ENCODE data around the gene FAM170A. TPM values are rescaled to one million over a fixed set of nuclear protein-coding genes. Genes with fewer than 3 reads are reported as not detected.
A peak's percentile ranks its signal among the peaks of the same experiment; 100 is the strongest.

Gene FAM170A
- total RNA-seq, 1 donor from 2014 or later, result 0.24 TPM

- DNase-seq (ENCODE audit: low spot score, unreplicated experiment), result no peak
- no peaks in the 10 kb centered on the region for H3K4me1 Mint-ChIP-seq (ENCODE audit: low read depth)
- H3K36me3 Mint-ChIP-seq (ENCODE audit: insufficient read depth), result no peaks in the 10 kb centered on the region
- no peak overlapping the region for H3K27ac Mint-ChIP-seq
- no peak overlapping the region for H3K4me3 Mint-ChIP-seq (ENCODE audit: low read depth)
- H3K27me3 Mint-ChIP-seq, result no peaks in the 10 kb centered on the region
- no peaks in the 10 kb centered on the region for H3K9me3 Mint-ChIP-seq (ENCODE audit: low read depth)
- TF ChIP-seq, protein P1, sequence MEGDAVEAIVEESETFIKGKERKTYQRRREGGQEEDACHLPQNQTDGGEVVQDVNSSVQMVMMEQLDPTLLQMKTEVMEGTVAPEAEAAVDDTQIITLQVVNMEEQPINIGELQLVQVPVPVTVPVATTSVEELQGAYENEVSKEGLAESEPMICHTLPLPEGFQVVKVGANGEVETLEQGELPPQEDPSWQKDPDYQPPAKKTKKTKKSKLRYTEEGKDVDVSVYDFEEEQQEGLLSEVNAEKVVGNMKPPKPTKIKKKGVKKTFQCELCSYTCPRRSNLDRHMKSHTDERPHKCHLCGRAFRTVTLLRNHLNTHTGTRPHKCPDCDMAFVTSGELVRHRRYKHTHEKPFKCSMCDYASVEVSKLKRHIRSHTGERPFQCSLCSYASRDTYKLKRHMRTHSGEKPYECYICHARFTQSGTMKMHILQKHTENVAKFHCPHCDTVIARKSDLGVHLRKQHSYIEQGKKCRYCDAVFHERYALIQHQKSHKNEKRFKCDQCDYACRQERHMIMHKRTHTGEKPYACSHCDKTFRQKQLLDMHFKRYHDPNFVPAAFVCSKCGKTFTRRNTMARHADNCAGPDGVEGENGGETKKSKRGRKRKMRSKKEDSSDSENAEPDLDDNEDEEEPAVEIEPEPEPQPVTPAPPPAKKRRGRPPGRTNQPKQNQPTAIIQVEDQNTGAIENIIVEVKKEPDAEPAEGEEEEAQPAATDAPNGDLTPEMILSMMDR (IDR thresholded peaks at IDR 0.05; ENCODE audit: unreplicated experiment), result no peak
Measured at GRCh38 chr5:119651486-119651885, 22.1 kb downstream of the FAM170A start.

- Mint-ChIP-seq H3K36me3 (ENCODE audit: insufficient read depth) (no peaks in the 10 kb centered on the region), H3K4me3 (ENCODE audit: low read depth) (no peak overlapping the region), H3K4me1 (ENCODE audit: low read depth) (no peaks in the 10 kb centered on the region), H3K9me3 (ENCODE audit: low read depth) (no peaks in the 10 kb centered on the region), H3K27me3 (no peaks in the 10 kb centered on the region), H3K27ac (no peak overlapping the region)
- no peak for DNase-seq (ENCODE audit: low spot score, unreplicated experiment)
- TF ChIP-seq, protein P1 (IDR thresholded peaks at IDR 0.05; ENCODE audit: unreplicated experiment), result no peak
Measured at GRCh38 chr5:119655061-119655460, 25.7 kb downstream of the FAM170A start.

GRCh38 chr5:119656023-119656422 is 26.7 kb downstream of the FAM170A start:
- TF ChIP-seq, protein P1 (IDR thresholded peaks at IDR 0.05; ENCODE audit: unreplicated experiment), result no peak

DNA sequence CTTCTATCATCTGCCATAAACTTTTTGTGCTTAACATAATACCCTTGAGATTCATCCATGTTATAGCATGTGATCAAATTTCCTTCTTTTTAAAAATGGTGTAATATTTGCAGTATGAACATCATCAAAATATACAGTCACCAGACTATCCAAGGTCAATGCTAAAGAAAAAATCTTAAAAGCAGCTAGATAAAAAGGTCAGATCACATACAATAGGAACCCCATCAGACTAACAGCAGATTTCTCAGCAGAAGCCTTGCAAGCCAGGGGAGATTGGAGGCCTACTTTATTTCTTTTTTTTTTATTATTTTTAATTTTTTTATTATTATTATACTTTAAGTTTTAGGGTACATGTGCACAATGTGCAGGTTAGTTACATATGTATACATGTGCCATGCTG is 37.2 kb downstream of the FAM170A start:
- TF ChIP-seq, protein P1 (IDR thresholded peaks at IDR 0.05; ENCODE audit: unreplicated experiment), result no peak
- no peak overlapping the region for H3K27ac Mint-ChIP-seq
- peaks cover 11% of the 10 kb centered on the region for H3K9me3 Mint-ChIP-seq (ENCODE audit: low read depth)
- no peaks in the 10 kb centered on the region for H3K4me1 Mint-ChIP-seq (ENCODE audit: low read depth)
- H3K4me3 Mint-ChIP-seq (ENCODE audit: low read depth), result no peak overlapping the region
- H3K36me3 Mint-ChIP-seq (ENCODE audit: insufficient read depth), result no peaks in the 10 kb centered on the region
- DNase-seq (ENCODE audit: low spot score, unreplicated experiment), result no peak
- no peaks in the 10 kb centered on the region for H3K27me3 Mint-ChIP-seq

More at GRCh38 chr5:119656023-119656422, 26.7 kb downstream of the FAM170A start:
- no peaks in the 10 kb centered on the region for H3K36me3 Mint-ChIP-seq (ENCODE audit: insufficient read depth)
- no peaks in the 10 kb centered on the region for H3K27me3 Mint-ChIP-seq
- H3K4me3 Mint-ChIP-seq (ENCODE audit: low read depth), result no peak overlapping the region
- no peak overlapping the region for H3K27ac Mint-ChIP-seq
- no peaks in the 10 kb centered on the region for H3K4me1 Mint-ChIP-seq (ENCODE audit: low read depth)
- H3K9me3 Mint-ChIP-seq (ENCODE audit: low read depth), result no peaks in the 10 kb centered on the region
- DNase-seq (ENCODE audit: low spot score, unreplicated experiment), result no peak

DNA sequence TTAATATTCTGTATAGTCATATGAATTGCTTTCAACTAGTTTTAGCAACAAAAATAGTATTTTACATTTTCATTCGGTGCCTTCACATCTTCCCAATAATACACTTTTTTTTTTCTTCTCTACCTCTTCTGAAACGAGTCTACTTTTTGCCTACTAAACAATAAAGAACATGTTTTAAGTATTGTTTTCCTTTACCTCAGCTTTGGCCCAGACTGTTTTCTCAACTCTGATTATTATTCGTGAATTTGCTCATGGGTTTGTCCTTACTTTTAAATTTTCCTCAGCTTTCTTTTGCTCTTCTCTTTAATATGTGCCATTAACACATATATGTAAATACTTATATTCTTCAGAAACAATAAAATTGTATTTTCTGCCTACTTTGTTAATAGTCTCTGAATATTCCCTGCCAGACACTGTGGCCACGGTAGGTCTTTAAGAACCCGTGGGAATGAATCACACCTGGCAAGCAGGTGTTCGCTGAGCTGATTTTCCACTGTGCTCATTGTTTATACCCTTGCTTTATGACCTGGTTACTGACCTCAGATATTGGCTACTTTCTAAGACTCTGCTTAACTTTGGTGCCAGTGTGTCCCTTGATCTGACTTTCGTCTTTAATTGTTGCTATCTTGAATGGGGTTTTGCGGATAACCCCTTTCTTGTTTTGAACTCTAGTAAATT is 49.1 kb downstream of the FAM170A start:
- Mint-ChIP-seq H3K27ac (peak overlapping the region; percentile 79), H3K36me3 (ENCODE audit: insufficient read depth) (peaks cover 2% of the 10 kb centered on the region), H3K27me3 (no peaks in the 10 kb centered on the region), H3K4me3 (ENCODE audit: low read depth) (no peak overlapping the region), H3K4me1 (ENCODE audit: low read depth) (peaks cover 15% of the 10 kb centered on the region), H3K9me3 (ENCODE audit: low read depth) (peaks cover 3% of the 10 kb centered on the region)
- TF ChIP-seq, protein P1 (IDR thresholded peaks at IDR 0.05; ENCODE audit: unreplicated experiment), result no peak
- no peak for DNase-seq (ENCODE audit: low spot score, unreplicated experiment)
